GM18526 (cell line): Measurements from ENCODE around the gene IL1F10.

Experiments
- POLR2A ChIP-seq: IDR thresholded peaks from 3 replicates; pipeline ENCODE4 v1.6.1; 2011; ENCODE audit not compliant: insufficient read length; ENCODE audit errors: extremely low read depth

The IL1F10 gene

DNA sequence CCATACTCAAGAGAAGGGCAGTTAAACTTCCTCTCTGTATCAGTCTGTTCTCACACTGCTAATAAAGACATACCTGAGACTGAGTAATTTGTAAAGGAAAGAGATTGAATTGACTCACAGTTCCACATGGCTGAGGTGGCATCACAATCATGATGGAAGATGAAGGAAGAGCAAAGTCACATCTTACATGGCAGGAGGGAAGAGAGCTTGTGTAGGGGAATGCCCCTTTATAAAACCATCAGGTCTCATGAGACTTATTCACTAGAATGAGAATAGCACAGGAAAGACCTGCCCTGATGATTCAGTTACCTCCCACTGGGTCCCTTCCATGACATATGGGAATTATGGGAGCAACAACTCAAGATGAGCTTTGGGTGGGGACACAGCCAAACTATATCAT is 13.7 kb upstream of the IL1F10 start:
- TF ChIP-seq POLR2A: no peak

DNA sequence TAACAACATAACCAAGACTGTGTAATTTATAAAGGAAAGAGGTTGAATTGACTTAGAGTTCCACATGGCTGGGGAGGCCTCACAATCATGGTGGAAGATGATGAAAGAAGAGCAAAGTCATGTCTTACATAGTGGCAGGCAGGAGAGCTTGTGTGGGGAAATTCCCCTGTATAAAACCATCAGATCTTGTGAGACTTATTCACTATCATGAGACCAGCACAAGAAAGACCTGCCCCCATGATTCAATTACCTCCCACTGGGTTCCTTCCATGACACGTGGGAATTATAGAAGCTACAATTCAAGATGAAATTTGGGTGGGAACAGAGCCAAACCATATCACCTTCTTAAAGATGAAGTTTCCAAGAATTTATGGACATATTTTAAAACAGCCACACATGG is 11.2 kb upstream of the IL1F10 start:
- TF ChIP-seq POLR2A: no peak

DNA sequence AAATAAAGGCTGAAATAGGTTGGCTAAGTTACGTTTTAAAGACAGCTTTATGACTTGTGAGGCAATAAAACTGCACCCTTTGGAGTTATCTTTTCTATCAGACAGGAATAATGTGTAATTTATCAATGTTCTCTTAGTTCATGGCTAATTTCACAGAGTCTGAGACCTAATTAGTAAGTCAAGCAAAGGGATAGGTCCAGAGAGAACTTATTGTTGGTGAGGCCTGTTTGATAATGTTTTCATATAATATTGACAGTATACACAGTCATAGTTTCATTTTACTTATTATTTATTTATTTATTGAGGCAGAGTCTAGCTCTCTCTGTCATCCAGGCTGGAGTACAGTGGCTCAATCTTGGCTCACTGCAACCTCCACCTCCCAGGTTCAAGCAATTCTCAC is 10.7 kb upstream of the IL1F10 start:
- no peak for TF ChIP-seq POLR2A

DNA sequence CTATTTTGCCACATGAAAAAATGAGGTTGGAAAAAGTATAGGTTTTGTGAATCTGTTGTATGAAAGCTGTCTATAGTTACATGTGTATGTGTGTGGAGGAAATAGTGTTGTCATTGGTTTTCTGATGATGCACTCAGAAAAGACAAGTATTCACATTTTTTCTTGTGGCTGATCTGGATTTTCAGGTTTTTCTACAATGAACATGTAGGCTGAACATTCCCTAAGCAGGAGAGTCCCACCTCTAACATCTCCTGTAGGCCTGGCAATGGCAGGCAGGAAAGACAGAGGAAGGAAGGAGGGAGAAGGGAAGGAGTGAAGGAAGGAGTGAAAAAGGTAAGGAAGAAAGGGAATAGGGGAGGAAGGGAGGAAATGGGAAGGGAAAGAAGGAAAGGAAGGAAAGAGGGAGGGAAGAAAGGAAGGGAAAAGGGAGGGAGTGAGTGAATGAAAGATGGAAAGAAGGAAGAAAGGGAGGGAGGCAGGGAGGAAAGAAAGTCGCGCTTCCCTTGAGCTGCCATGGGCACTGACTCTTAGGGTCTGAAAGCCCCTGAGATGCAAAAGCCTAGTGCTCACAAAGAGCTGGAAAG is 9.3 kb upstream of the IL1F10 start:
- TF ChIP-seq POLR2A: no peak

DNA sequence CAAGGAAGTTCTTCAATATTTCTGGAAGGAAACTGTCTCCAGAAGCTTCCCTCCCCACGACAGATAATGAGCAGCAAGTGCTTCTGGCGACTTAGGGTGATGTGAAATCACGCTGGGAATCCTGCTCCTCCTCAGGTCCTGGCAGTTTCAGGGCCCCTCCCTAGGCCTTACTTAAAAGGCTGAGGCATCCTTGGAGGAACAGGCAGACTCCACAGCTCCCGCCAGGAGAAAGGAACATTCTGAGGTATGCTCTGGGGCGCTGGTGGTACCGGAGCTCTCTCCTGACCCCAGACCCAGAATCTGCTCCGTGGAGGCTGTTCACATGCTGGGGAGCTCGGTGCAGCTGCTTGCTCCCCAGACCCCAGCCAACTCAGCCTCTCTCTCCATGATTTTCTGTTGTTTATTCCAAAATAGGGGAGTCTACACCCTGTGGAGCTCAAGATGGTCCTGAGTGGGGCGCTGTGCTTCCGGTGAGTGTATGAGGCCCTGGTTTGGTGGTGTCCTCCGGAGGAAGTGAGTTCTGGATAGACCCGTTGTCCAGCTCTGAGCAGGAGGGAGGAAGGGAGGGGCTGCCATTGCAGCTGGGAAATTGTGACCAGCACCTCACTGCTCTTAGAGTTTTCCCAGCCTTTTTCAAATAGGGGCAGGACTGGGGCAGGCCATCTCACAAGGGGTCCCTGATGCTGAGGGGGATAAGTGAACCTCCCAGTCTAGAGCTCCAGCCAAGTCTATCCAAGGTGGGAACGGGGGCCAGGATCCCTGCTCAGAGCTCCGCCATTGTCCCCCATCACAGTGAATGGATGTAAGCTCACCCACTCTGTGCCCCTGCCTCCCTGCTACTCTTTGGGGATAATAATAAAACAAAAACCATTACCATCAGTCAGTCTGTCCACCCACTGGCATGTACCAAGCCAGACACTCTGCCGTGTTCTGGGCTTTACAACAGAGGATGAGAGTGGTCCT is 8.5 kb upstream of the IL1F10 start, which contains the start of gene IL36RN:
TSS of gene IL36RN (plus strand) at position 201 of the 963 bp plus-strand sequence. CDS start at position 442, 241 bp downstream.
- TF ChIP-seq POLR2A: no peak

DNA sequence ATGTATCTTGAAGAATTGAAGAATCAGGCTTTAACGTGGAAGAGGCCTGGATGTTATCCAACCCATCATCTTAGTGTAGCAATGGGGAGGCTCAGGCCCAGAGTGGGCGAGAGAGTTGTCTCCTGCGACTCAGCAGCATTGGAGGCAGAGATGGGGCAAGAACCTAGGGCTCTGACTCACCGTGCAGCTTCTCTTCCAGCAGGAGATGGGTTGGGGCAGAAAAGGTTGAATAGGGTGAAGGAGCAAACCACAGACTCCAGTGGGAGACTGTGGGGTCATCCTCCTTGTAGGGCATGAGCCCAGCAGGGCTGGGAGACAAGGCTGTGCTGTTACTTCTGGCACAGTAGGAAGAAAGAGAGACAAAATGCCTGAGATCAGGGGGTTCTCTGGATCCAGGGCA is 7.4 kb upstream of the IL1F10 start:
- no peak for TF ChIP-seq POLR2A

DNA sequence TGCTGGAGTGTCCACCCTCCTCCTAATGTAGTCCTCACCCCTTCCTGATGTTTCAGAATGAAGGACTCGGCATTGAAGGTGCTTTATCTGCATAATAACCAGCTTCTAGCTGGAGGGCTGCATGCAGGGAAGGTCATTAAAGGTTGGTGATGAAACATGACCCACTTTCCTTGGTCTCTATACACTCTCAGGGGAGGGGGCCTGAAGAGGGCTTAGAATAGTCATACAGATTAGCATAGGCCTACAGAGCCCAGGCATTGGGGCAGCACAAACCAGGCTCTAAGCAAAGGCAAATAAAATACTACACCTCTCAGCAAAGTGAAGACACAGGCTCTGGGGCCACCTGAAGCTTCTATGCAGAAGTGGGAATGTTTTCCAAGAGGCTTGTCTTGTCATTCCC is 7.0 kb upstream of the IL1F10 start:
- no peak for TF ChIP-seq POLR2A

DNA sequence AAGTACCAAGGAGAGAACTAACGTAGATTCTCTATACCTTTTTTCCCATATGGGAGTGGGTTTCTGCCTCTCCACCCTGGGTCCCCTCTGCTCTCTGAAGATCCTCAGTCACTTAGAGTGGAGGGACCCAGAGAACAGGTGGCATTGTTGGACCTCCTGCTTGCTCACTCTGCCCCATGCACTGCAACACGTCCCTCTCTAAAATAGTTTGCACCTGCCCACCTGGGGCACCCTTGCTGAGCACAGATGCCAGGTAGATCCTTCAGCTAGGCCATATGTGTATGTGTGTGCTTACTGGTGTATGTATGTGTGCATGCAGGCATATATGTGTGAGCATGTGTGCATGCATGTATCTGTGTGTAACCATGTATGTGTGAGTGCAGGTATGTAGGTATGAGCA is 6.5 kb upstream of the IL1F10 start:
- TF ChIP-seq POLR2A: no peak

DNA sequence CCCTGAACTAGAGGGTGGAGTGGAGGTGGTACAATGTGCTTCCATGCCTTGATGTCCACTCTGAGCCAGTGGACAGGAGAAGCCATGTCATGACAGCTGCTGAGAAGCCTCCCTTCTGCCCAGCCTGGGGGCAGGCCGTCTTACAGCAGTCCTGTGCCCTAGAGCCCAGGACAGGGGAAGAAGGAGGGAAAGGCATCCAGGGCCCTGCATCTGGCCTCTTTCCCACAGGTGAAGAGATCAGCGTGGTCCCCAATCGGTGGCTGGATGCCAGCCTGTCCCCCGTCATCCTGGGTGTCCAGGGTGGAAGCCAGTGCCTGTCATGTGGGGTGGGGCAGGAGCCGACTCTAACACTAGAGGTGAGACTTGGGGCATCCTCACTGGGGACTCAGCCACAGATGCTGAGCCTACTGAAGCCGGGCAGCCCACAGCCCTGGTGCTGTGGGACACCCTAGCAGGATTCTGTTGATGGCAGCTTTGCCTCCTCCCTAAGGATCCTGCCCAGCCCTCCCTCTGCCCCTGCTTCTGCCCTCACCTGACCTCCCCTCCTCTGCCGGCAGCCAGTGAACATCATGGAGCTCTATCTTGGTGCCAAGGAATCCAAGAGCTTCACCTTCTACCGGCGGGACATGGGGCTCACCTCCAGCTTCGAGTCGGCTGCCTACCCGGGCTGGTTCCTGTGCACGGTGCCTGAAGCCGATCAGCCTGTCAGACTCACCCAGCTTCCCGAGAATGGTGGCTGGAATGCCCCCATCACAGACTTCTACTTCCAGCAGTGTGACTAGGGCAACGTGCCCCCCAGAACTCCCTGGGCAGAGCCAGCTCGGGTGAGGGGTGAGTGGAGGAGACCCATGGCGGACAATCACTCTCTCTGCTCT is 5.6 kb upstream of the IL1F10 start:
- no peak for TF ChIP-seq POLR2A

DNA sequence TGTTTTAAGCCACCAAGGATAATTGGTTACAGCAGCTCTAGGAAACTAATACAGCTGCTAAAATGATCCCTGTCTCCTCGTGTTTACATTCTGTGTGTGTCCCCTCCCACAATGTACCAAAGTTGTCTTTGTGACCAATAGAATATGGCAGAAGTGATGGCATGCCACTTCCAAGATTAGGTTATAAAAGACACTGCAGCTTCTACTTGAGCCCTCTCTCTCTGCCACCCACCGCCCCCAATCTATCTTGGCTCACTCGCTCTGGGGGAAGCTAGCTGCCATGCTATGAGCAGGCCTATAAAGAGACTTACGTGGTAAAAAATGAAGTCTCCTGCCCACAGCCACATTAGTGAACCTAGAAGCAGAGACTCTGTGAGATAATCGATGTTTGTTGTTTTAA is 3.5 kb upstream of the IL1F10 start:
- no peak for TF ChIP-seq POLR2A

DNA sequence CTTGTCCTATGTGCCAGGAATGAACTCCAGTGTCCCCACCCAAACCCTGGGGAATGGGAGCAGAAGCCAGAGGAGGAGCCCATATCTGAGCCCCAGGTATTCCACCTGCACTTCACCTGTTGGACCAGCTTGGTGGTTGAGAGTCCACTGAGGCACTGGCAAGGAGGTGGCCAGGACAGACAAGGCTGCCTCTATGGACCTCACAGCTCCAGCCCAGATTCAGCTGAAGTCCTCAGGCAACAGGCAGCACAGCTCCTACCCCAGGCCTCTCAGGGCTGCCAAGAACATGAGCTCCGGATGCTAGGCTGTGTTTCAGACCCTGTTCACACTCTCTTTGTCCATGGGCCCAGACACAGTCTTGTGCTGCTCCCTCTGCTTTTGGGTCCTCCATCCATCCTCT is 2.9 kb upstream of the IL1F10 start:
- TF ChIP-seq POLR2A: no peak

DNA sequence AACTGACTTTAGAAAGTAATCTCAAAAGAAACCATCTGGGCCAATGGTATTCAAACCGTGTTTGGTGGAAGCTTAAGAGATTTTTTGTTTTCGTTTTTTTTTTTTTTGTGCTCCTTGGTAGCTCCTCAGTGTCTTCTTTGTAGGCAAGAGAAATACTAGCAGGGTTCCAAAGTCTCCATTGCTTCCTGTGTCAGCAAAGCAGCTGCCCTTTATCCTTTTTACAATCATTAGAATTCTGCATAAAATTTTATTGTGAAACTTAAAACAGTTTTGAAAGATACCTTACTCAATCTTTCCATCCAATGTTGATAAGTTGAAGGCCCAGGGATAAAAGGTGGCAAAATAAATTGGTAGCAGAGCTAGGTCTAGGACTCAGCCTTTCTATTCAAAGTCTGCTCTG is 479 bp downstream of the IL1F10 start:
- TF ChIP-seq POLR2A: no peak

DNA sequence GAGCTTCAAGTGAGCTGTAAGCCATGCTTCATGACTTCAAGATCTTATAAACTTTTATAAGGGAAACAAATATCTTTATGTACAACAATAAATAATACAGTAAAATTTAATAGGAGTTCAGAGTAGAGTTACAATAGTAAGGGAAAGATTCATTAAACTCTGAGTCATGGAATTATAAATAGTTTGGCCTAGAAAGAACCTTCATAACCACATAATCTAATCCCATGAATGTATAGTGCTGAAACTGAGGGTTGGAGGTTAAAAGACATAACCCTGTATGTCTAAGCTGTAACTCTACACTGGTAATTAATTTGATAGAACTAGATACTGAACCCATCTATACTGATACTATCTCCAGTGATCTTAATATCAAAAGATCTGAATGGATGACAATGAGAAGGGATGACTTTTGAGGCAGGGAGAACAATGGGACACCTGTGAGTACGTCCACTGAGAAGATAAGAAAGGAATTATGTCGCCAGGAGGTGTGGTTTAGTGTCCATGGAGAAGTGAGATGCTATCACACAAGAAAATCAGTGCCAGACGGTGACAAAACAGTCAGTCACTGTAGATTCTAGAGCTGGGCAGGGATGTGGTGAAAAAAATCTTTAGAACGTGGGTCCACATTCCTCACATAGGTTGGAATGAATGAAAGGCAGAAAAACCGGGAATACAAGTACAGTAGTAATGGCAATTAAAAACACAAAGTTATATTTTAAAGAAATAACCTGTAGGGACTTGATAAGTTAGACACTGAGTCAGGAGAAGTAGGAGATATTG is 1.1 kb downstream of the IL1F10 start:
- no peak for TF ChIP-seq POLR2A

DNA sequence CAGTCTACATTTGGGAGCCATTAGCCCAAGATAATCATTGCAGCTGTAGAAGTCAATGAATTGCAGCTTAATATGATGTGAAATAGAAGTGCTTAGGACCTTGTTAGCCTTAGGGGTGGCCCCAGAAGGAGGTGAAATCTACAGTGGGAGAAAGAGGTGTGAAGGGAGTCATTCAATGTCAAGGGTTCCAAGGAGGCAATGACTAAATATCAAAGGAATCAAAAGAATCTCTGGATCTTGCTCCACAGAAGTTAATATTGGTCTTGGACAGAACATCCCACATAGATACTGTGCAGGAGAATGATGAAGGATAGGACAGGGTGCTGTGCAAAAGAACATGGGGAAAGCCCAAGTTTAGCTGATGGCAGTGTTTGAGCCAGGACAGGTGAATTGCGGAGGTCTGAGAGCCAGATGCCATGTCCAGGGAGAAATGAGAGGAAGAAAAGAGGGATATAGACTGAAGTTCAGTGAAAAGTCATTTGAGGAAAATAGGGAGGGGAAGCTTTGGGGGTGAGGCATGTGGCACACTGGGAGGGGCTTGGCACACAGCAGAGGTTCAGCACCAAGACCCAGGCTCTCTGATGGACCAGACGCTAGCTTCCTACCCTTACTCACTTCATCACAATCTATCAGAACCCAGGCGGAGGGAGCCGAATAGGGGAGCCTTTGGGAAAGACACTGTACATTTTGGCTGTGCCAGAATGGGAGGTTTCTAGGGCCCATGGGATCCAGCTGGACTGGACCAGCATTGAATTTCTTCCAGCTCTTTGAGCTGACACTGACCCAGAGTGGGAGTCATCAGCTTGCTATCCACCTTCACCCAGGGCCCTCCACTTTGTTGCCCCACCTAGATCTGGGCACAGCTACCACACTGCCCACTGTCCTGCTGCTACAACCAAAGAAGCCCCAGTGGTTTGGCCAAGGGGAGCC is 2.2 kb downstream of the IL1F10 start:
- no peak for TF ChIP-seq POLR2A

DNA sequence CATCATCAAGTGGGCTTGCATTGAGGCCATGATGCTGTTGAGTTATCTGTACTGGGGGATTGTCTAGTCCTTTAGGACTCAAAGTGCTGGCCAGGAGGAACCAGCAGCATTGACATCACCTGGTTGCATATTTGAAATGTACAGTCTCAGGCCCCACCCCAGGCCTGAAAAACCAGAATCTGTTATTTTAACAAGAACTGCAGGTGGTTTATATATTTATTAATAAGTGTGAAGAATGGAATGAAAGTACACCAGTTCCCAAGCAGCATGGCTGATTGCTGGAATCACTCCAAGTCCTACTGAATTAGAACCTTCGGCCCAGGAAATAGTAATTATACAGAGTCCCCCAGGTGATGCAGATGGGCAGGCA is 2.8 kb downstream of the IL1F10 start:
- no peak for TF ChIP-seq POLR2A
